ENCODE data around the gene MSH6.

- TF ChIP-seq CTCF (conservative IDR thresholded peaks at IDR 0.05; ENCODE audit: low read length) (no peak), EZH2phosphoT487 (IDR thresholded peaks at IDR 0.05; ENCODE audit: borderline replicate concordance) (no peak)
Measured at GRCh38 chr2:47777277-47777937, 5.5 kb upstream of the MSH6 start.
